ENCODE measurements around the gene KIF25. TPM values are rescaled to one million over a fixed set of nuclear protein-coding genes. Genes with fewer than 3 reads are reported as not detected.

Gene KIF25
- total and polyA plus RNA-seq, 9 donors, result 0.32 to 1.2 (median 0.74) TPM; not detected in 4

DNA sequence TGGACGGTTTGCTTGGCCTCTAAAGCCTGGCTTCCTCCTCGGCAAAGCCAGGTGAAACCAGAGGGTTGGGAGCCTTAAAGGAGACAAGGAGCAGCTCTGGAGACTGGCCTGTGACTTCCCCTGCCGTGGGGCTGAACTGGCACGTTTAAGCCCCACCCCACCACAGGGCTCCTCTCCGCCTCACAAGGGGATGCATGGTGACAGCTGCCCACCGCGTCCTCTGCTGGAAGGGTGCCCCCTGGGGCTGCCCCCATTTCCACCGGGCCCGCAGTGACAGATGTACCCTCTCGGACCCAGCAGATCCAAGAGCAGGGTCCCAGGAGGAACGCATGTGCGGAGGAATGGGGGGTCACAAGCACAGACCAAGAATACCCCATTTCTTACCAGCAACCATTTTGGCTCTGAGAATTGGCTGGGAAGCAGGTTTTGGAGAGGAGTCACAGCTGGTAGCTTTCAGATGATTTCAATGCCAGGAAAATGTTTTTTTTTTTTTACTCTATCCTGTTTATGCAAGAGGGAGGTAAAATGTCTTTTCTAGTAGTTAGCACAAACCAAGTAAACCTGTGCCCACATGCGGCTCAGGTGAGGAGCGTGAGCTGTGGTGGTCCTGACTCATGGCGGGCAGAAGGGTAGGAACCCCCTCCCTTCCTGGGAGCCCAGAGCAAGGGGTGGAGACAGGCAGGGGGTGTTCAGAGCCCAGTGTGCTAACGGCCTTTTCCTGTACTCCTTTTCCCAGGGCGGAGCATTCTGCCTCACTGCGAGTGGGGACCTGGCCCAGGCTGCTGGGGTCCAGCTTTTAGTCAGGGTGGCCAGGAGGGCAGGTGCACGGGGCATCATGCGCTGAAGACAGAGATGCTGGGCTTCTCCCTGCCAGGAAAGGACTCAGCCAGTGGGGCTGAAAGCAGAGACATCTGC lies 48.5 kb downstream of the KIF25 start:
- Histone ChIP-seq H3K27ac (no peak overlapping the region), H3K9me3 (no peaks in the 10 kb centered on the region), H3K4me1 (ENCODE audit: insufficient read depth) (peaks cover 7% of the 10 kb centered on the region), H3K27me3 (no peaks in the 10 kb centered on the region), H3K36me3 (no peaks in the 10 kb centered on the region), H3K4me3 (no peak overlapping the region)
- WGBS, 3 donors, result 47 to 52% (median 49%) methylated on average over 17 to 20 of the region's 20 CpGs
- TF ChIP-seq POLR2A (IDR thresholded peaks at IDR 0.05) (no peak), CTCF (IDR thresholded peaks at IDR 0.05) (no peak), EP300 (IDR thresholded peaks at IDR 0.05) (no peak)
- DNase-seq, result peak in 1 of 5 donors; percentile 47
- intact Hi-C loops (cut with DNase I), result no loop called here

DNA sequence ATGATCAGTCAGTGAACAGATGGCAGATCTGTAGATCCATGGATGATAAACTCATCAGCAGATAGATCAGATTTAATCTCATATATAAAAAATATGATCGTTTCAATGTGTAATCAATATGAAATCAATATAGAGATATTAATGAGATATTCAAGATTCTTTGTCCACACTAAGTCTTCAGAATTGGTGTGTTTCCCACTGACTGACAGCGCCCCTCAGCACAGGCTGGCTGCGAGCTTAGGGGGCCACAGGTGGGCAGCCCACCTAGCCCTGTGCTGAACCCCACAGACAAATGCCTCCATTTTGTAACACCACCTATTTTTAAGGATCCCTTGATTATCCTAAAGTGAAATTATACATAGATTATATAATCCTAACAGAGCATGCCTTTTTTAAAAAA lies 49.2 kb downstream of the KIF25 start:
- no peak overlapping the region for H3K4me3 ChIP-seq
- no peak overlapping the region for H3K27ac ChIP-seq
- H3K4me1 ChIP-seq (ENCODE audit: insufficient read depth), result peaks cover 7% of the 10 kb centered on the region
- no peaks in the 10 kb centered on the region for H3K27me3 ChIP-seq
- H3K36me3 ChIP-seq, result no peaks in the 10 kb centered on the region
- intact Hi-C loops (cut with DNase I), result no loop called here
- WGBS, 3 donors, result 94 to 96% (median 95%) methylated on average over 3 of the region's 3 CpGs
- no peaks in the 10 kb centered on the region for H3K9me3 ChIP-seq
- DNase-seq, result no peak
- TF ChIP-seq EP300 (IDR thresholded peaks at IDR 0.05), result no peak
- TF ChIP-seq CTCF (IDR thresholded peaks at IDR 0.05), result no peak
- no peak for TF ChIP-seq POLR2A (IDR thresholded peaks at IDR 0.05)

DNA sequence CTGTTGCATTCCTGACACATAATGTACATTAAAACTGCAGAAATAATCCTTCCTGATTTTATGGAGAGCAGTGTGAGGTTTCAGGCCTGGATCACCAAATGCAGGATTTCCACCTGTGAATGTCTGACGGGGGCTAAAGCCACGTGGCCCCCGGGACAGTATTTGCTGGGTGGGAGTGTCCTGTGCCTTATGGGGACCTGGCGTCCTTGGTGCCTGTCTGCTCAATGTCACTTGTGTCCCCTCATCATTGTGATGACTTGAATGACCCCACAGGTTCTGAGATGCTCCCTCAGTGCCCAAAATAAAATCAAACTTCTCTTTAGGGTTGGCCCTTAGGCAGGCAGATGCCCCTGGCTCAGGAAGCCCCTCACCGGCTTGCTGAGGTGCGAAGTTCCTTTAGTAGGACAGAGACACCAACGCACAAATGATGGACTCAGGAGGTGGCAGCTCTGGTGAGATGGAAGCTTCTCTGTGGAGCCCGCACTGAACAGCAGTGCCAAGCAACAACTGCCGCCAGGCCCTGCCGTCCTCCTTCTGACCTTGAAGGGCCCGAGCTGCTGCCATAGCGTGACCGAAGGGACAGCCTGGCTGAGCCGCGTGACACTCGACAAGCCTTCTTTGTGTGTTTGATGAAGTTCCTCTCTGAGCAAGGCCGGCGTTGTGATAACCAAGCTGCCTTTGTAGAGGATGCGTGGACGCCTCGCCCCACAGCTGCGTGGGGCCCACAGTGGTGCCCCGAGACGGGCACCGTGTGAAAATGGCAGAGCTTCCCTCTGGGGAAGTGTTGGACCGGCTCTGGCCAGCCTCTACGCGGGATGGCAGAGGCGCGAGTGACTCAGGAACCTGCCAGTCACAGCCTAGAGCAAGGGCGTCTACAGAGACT lies 50.6 kb downstream of the KIF25 start:
- no peaks in the 10 kb centered on the region for H3K27me3 ChIP-seq
- no peak for TF ChIP-seq POLR2A (IDR thresholded peaks at IDR 0.05)
- 91 to 94% (median 92%) methylated on average over 29 to 31 of the region's 31 CpGs for WGBS, 3 donors
- no peak overlapping the region for H3K4me3 ChIP-seq
- H3K9me3 ChIP-seq, result no peaks in the 10 kb centered on the region
- no peaks in the 10 kb centered on the region for H3K36me3 ChIP-seq
- intact Hi-C loops (cut with DNase I), result no loop called here
- peaks cover 7% of the 10 kb centered on the region for H3K4me1 ChIP-seq (ENCODE audit: insufficient read depth)
- peak in 1 of 5 donors; percentile 32 for DNase-seq
- no peak overlapping the region for H3K27ac ChIP-seq

DNA sequence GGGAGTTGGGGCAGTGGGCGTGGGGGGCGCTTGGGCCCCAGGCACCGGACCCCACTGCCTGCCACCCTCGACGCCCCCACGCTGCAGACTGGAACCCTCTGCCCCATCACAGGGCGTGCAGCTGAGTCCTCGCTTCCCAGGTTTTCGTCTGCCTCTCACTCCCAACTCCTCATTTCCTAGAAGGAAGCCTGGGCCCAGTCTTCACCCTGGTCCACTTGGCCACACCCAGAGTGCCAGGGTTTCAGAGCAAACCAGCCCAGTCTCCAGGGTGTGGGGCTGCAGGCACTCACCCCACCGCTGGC lies 51.2 kb downstream of the KIF25 start:
- Histone ChIP-seq H3K36me3 (no peaks in the 10 kb centered on the region), H3K27ac (no peak overlapping the region), H3K9me3 (no peaks in the 10 kb centered on the region), H3K4me1 (ENCODE audit: insufficient read depth) (peaks cover 7% of the 10 kb centered on the region), H3K4me3 (no peak overlapping the region), H3K27me3 (no peaks in the 10 kb centered on the region)
- WGBS, 3 donors, result 94 to 97% (median 96%) methylated on average over 10 of the region's 10 CpGs
- no peak for DNase-seq
- TF ChIP-seq EP300 (IDR thresholded peaks at IDR 0.05) (no peak), POLR2A (IDR thresholded peaks at IDR 0.05) (no peak), CTCF (IDR thresholded peaks at IDR 0.05) (no peak)
- intact Hi-C loops (cut with DNase I), result no loop called here

Data from ovary (tissue), 9 donors.